HG03097 (cell line): ENCODE data around the gene HID1.

Source experiments
- ATAC-seq: cut with Tn5 transposase; IDR thresholded peaks from one replicate; pipeline ENCODE4 v1.9.1; 2021; ENCODE audit not compliant: unreplicated experiment, low FRiP score

The HID1 gene

GRCh38 chr17:74903671-74904070 lies 68.9 kb downstream of the HID1 start:
- ATAC-seq: no peak

- no peak for ATAC-seq
Observed at GRCh38 chr17:74903034-74903433, 69.5 kb downstream of the HID1 start.

- no peak for ATAC-seq
Observed at GRCh38 chr17:74901353-74902135, 71.0 kb downstream of the HID1 start.
